ENCODE measurements around the gene TUBA4A. TPM values are rescaled to one million over a fixed set of nuclear protein-coding genes. Genes with fewer than 3 reads are reported as not detected.
"Not testable (repeated sequence)": the region's sequence is repeated elsewhere in the genome, so short reads cannot be mapped to it uniquely, and the experiment has no call there.

TUBA4A gene
- total and polyA plus RNA-seq, 2 donors, result 4.8 to 41.9 TPM

DNA sequence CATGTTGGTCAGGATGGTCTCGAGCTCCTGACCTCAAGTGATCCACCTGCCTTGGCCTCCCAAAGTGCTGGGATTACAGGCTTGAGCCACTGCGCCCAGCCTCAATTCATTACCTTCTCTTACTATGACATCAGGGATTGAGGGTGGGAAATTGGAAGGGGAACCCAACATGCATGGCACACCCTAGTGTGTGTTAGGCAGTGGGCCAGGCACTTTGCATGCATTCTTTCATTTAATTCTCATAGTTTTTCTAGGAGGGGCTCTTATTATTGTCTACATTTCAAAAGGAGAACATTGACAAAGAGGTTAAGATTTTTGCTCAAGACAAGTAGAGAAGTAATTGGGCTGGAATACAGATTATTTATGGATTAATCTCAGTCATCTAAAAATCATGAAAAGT is 14.6 kb upstream of the TUBA4A start:
- WGBS, result 85% methylated on average over 2 of the region's 2 CpGs
- Histone ChIP-seq H3K4me1 (ENCODE audit: insufficient read depth) (no peaks in the 10 kb centered on the region), H3K27ac (ENCODE audit: low read depth) (no peak overlapping the region), H3K36me3 (ENCODE audit: insufficient read depth) (no peaks in the 10 kb centered on the region), H3K4me3 (ENCODE audit: low read depth, low read length) (no peak overlapping the region)
- no peak for DNase-seq (ENCODE audit: extremely low spot score)

DNA sequence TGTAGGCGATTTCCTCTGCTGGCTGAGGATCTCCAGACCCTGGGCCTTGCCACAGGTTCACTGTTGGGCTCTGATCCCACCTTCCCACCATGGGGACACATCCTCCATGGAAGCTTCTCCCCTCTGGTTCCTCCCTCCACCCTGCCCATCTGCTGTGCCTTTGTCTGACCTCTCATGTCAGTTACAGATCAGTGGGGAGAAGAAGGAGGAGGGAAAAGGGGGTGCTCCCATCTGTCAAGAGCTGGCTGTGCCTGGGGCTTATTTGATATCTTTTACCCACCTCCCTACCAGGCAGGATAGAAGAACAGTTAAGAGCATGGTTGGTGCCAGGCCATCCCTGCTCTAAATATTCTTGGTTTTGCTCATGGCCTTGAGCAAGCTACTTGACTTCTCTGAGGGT is 13.2 kb upstream of the TUBA4A start:
- WGBS, result 89% methylated on average over 1 of the region's 1 CpG
- no peaks in the 10 kb centered on the region for H3K4me1 ChIP-seq (ENCODE audit: insufficient read depth)
- H3K4me3 ChIP-seq (ENCODE audit: low read depth, low read length), result no peak overlapping the region
- H3K27ac ChIP-seq (ENCODE audit: low read depth), result no peak overlapping the region
- no peak for DNase-seq (ENCODE audit: extremely low spot score)
- H3K36me3 ChIP-seq (ENCODE audit: insufficient read depth), result no peaks in the 10 kb centered on the region

DNA sequence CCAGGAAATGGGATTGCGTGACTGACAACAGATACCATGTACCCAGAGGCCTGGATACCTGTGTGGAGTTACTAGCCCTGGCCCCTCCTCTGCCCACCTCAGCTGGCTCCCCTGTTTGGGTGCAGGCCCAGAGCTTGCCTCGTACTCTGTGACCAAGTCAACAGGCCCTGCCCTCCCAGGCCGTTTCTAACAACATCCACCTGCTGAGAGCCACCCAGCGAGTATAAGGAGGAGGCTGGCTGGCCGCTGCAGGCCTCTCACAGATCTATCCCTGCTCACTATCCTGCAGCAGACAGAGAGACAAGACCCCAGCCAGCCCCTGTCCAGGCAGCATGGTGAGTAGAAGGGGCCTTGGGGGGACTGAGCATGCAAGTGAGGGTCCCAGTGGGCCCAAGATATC is 12.5 kb upstream of the TUBA4A start:
- H3K4me3 ChIP-seq (ENCODE audit: low read depth, low read length), result no peak overlapping the region
- 60% methylated on average over 5 of the region's 5 CpGs for WGBS
- H3K36me3 ChIP-seq (ENCODE audit: insufficient read depth), result no peaks in the 10 kb centered on the region
- no peak for DNase-seq (ENCODE audit: extremely low spot score)
- H3K27ac ChIP-seq (ENCODE audit: low read depth), result no peak overlapping the region
- no peaks in the 10 kb centered on the region for H3K4me1 ChIP-seq (ENCODE audit: insufficient read depth)

DNA sequence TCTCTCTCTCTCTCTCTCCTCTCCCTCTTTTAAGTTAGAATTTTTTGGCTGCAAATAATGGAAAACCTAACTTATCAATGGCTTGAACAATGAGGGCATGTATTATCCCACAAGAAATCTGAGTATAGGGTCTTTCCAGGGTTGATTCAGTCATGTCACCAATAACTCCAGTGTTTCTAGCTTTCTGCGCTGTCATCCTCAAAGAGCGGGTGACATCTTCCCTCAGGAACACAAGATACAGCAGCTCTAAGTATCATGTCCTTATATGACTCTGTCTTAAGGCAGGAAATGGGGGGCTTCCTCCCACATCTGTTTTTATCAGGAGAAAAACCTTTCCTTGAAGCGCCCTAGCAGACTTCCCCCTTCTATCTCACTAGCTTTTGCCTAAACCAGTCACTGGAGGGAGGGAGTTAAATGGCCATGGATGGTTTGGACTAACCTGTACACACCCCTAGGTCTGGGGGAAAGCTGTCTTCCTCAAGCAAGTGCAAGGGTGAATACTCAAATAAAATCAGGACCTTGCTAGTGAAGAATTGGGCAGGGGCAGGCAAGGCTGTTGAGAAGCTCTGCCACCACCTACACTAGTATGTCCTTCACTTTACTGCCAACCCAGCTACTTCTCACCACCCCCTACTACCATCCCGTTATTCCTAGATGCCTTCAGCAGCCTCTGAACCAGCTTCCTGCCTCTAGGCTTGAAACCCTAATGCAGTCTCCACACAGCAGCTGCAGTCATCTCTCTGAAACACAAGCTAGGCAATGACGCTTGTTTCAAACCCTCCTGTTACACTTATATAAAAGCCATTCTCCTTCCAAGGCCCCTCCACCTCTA is 7.5 kb upstream of the TUBA4A start:
- no peak for DNase-seq (ENCODE audit: extremely low spot score)
- H3K36me3 ChIP-seq (ENCODE audit: insufficient read depth), result no peaks in the 10 kb centered on the region
- no peaks in the 10 kb centered on the region for H3K4me1 ChIP-seq (ENCODE audit: insufficient read depth)
- WGBS, result 67% methylated on average over 5 of the region's 5 CpGs
- H3K27ac ChIP-seq (ENCODE audit: low read depth), result no peak overlapping the region
- H3K4me3 ChIP-seq (ENCODE audit: low read depth, low read length), result no peak overlapping the region

DNA sequence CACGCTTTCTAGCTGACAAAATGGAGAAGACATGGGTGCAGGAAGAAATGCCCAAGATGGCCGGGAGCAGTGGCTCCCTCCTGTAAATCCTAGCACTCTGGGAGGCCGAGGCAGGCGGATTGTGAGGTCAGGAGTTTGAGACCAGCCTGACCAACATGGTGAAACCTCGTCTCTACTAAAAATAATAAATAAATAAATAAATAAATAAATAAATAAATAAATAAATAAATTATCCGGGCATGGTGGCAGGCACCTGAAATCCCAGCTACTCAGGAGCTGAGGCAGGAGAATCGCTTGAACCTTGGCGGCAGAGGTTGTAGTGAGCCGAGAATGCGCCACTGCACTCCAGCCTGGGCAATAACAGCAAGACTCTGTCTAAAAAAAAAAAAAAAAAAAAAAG is 5.2 kb upstream of the TUBA4A start:
- H3K4me1 ChIP-seq (ENCODE audit: insufficient read depth); H3K36me3 ChIP-seq (ENCODE audit: insufficient read depth); DNase-seq (ENCODE audit: extremely low spot score); H3K27ac ChIP-seq (ENCODE audit: low read depth); H3K4me3 ChIP-seq (ENCODE audit: low read depth, low read length): not testable (repeated sequence)
- 82% methylated on average over 10 of the region's 10 CpGs for WGBS

DNA sequence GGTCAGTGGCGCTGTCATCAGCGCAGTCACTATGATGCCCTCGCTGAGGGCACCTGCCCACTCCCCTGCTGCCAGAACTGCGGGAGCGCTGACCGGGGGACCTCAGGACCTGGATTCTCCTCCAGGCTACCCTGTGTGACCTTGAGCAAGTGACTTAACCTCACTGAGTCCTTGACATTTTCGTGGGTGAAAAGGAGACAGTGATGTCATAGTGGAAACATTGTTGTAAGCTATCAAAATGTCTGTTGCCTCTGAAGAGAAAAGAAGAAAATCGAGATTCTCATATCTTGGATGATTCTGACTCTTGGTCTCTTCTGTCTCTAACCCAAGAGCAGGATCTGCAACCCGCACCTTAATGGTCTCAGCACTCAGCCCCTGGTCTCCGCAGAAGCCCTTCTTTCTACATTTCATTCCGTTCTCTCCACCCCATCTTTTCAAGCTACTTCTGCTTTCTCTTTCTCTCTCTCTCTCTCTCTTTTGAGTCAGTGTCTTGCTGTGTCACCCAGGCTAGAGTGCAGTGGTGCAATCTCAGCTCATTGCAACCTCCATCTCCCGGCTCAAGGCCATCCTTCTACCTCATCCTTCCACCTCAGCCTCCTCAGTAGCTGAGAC is 978 bp upstream of the TUBA4A start:
- H3K27ac ChIP-seq (ENCODE audit: low read depth), result no peak overlapping the region
- no peak for DNase-seq (ENCODE audit: extremely low spot score)
- no peaks in the 10 kb centered on the region for H3K36me3 ChIP-seq (ENCODE audit: insufficient read depth)
- WGBS, result 23% methylated on average over 12 of the region's 12 CpGs
- peak overlapping the region; percentile 59 for H3K4me3 ChIP-seq (ENCODE audit: low read depth, low read length)
- H3K4me1 ChIP-seq (ENCODE audit: insufficient read depth), result no peaks in the 10 kb centered on the region

DNA sequence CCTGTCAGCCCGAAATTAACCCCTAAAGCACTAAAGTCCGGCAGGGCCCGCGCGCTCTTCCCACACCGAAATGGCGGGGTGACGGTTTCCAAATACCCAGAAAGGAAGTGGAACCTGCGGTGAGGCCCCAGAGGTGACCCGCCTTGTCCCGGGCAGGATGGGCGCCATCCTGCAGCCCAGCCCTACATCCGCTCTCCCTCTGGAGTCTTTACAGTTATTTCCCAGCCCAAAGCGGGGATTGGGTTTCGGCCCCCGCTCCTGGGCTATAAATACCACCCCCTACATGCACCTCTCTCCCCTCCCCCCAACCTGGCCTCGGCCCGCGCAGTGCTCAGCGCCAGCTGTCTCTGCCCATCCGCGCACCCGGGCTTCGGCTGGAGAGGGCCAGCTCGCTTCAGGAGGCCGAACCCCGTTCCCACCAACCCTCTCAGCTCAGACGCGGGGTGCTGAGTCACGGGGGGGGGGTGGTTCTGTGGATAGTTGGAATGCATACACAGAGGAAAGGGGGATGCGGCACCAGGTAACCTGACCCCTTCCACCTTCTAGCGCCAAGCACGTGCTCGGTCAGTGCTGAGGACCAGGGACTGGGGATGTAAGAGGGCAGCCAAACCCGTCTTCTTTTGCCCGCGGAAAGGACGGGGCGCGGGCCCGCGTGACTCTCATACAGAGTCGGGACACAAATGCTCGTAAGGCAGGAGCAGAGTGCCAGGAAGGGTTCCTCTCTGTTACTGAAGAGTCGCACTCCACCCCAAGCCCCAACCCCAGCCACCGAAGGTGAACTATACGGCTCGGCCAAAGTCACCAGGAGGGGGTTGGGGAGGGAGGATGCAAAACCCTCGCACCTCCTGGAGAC is 592 bp downstream of the TUBA4A start, which contains the start of gene TUBA4B:
TSS of gene TUBA4B (plus strand) at position 344 of the 853 bp plus-strand sequence. CDS start at position 509, 165 bp downstream.
- WGBS, result 4% methylated on average over 49 of the region's 49 CpGs
- H3K4me1 ChIP-seq (ENCODE audit: insufficient read depth), result no peaks in the 10 kb centered on the region
- peak within 1 kb of the TSS; percentile 59 for H3K4me3 ChIP-seq (ENCODE audit: low read depth, low read length)
- H3K27ac ChIP-seq (ENCODE audit: low read depth), result peak within 1 kb of the TSS; percentile 43
- DNase-seq (ENCODE audit: extremely low spot score), result no peak
- H3K36me3 ChIP-seq (ENCODE audit: insufficient read depth), result no peaks in the 10 kb centered on the region

DNA sequence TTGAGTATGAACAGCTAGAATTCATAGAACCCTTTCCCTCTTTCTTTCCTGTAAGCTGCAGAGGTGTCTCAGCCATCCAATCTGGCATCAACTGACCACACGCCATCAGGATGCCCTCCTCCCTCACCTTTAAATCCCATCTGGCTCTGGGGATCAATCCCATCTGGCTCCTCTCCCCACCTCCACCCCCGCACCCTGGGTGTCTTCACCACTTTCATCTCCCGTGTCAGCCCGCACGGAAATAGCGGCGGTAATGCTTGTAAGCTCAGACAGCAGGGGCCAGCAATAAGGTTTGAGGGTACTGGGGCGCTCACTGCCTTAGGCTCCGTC is 1.2 kb downstream of the TUBA4A start:
- H3K27ac ChIP-seq (ENCODE audit: low read depth), result peak overlapping the region; percentile 1
- H3K36me3 ChIP-seq (ENCODE audit: insufficient read depth), result no peaks in the 10 kb centered on the region
- WGBS, result 16% methylated on average over 9 of the region's 9 CpGs
- DNase-seq (ENCODE audit: extremely low spot score), result no peak
- peak overlapping the region; percentile 59 for H3K4me3 ChIP-seq (ENCODE audit: low read depth, low read length)
- H3K4me1 ChIP-seq (ENCODE audit: insufficient read depth), result no peaks in the 10 kb centered on the region

DNA sequence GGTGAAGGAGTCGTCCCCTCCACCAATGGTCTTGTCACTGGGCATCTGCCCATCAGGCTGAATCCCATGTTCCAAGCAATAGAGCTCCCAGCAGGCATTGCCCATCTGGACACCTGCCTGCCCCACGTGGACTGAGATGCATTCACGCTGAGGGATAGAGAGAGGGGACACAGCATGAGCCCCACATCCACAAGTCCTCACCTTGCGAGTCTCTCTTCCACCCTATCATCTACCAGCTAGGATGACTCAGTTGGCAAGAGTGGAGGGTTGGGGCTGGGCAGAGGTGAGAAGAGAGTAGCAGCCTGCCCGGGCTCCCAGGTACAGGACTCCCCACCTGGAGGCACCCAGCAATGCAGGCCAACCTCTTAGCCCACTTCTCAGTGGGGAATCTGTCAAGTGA is 1.6 kb downstream of the TUBA4A start:
- peak overlapping the region; percentile 28 for H3K27ac ChIP-seq (ENCODE audit: low read depth)
- WGBS, result 69% methylated on average over 5 of the region's 5 CpGs
- peak overlapping the region; percentile 59 for H3K4me3 ChIP-seq (ENCODE audit: low read depth, low read length)

DNA sequence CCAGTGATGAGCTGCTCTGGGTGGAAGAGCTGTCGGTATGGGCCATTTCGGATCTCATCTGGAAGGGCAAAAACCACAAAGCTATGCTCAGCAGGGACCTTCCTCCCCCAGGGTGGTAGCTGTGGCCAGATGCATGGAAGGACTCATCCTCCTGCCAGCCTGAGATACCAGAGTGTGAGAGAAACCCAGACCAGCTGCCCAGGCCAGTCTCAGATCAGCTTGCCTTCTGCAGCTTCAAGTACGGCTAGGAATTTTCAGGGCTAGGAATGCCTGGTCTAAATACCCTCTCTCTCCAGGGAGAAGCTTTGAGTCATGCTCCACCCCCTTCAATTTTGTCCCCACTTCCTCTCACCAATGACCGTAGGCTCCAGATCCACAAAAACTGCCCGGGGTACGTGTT is 2.1 kb downstream of the TUBA4A start:
- H3K4me3 ChIP-seq (ENCODE audit: low read depth, low read length), result no peak overlapping the region
- no peaks in the 10 kb centered on the region for H3K4me1 ChIP-seq (ENCODE audit: insufficient read depth)
- WGBS, result 81% methylated on average over 6 of the region's 6 CpGs
- H3K27ac ChIP-seq (ENCODE audit: low read depth), result no peak overlapping the region
- no peaks in the 10 kb centered on the region for H3K36me3 ChIP-seq (ENCODE audit: insufficient read depth)
- DNase-seq (ENCODE audit: extremely low spot score), result no peak

More for the DNA sequence above, 1.6 kb downstream of the TUBA4A start:
- Histone ChIP-seq H3K36me3 (ENCODE audit: insufficient read depth) (no peaks in the 10 kb centered on the region), H3K4me1 (ENCODE audit: insufficient read depth) (no peaks in the 10 kb centered on the region)
- no peak for DNase-seq (ENCODE audit: extremely low spot score)

DNA sequence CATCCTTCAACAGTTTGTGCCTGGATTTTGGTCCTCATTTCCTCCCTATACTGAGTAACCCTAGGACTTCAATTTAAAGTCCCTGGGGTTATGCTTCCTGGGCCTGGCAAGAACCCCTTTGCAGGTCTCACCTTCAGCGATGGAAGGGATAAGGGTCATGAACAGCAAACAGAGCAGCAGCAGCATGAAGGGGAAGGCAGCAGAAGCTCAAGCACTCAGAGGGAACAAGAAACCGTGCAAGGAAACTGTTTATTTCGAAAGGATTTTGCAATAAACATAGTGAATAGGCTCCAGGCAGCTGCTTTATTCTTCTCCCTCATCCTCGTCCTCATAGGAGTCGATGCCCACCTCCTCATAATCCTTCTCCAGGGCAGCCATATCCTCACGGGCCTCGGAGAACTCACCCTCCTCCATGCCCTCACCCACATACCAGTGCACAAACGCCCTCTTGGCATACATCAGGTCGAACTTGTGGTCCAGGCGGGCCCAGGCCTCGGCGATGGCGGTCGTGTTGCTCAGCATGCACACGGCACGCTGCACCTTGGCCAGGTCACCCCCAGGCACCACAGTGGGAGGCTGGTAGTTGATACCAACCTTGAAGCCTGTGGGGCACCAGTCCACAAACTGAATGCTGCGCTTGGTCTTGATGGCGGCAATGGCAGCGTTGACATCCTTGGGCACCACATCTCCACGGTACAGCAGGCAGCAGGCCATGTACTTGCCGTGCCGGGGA is 3.5 kb downstream of the TUBA4A start:
- Histone ChIP-seq H3K36me3 (ENCODE audit: insufficient read depth) (no peaks in the 10 kb centered on the region), H3K4me1 (ENCODE audit: insufficient read depth) (no peaks in the 10 kb centered on the region), H3K27ac (ENCODE audit: low read depth) (peak overlapping the region; percentile 71), H3K4me3 (ENCODE audit: low read depth, low read length) (no peak overlapping the region)
- WGBS, result 75% methylated on average over 22 of the region's 22 CpGs
- DNase-seq (ENCODE audit: extremely low spot score), result no peak

DNA sequence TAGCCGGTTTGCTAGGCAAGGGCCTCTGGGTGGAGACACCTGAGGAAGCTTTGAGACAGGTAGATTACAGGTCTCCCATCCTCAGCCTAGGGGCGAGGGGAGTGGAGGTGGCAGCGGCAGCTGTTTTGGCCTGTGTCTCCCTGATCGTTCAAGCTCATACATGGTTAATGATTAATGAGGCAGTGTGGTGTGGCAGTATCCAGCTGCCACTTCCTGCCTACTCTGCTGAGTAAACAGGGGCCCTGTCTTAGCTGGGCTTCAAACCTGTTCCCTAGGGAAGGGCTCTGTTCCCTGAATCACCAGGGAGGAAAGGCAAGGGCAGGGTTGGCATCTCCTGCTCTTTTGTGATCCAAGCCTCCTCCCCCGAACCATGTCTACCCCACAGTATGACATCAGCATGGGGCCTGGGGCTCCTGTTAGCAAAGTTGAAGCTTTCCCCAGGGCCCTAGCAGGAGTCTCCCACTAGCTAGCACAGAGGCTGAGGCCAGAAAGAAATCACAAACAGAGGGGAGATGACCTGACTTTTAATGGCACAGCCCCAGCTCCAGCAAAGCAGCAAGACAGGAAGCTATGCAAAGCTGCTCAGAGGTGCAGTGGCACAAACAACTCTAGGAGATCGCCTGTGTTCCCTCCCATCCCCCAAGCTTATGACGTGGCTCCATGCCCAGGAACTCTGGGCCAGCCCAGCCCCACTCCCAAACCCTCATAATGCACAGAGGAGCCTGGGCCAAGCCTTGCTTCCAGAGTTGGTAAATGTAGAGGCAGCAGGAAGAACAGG is 4.3 kb downstream of the TUBA4A start:
- Histone ChIP-seq H3K36me3 (ENCODE audit: insufficient read depth) (no peaks in the 10 kb centered on the region), H3K4me3 (ENCODE audit: low read depth, low read length) (no peak overlapping the region), H3K4me1 (ENCODE audit: insufficient read depth) (no peaks in the 10 kb centered on the region), H3K27ac (ENCODE audit: low read depth) (peak overlapping the region; percentile 71)
- peak; percentile 76 for DNase-seq (ENCODE audit: extremely low spot score)
- WGBS, result 24% methylated on average over 7 of the region's 7 CpGs

DNA sequence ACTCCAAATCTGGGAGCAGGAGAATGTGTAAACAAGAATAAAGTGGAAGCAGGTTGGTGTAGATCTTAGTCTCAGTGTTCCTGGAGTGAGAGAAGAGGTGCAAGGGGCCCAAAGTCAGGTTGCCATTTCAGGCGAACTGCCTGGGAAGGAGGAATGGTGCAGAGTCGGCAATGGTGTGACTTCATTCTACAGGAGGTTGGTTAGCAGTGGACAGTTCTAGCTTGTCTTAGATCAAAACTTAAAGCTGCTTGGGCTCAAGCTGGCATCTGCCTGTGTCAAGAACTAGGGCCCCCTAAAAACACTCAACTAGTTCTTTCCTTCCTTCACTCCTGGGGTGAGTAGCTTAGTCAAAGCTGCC is 4.9 kb downstream of the TUBA4A start:
- Histone ChIP-seq H3K4me3 (ENCODE audit: low read depth, low read length) (no peak overlapping the region), H3K36me3 (ENCODE audit: insufficient read depth) (no peaks in the 10 kb centered on the region), H3K27ac (ENCODE audit: low read depth) (peak overlapping the region; percentile 71), H3K4me1 (ENCODE audit: insufficient read depth) (no peaks in the 10 kb centered on the region)
- WGBS, result 77% methylated on average over 2 of the region's 2 CpGs
- DNase-seq (ENCODE audit: extremely low spot score), result no peak

Measured in urinary bladder (tissue), 4 donors.